Astrocyte of the cerebellum (primary cell): ENCODE data around the gene PLA2G4A.

ENCODE experiments used
- DNase-seq: peaks from one replicate; pipeline ENCODE4 v3.0.0-alpha.2; 2011; ENCODE audit warnings: low read depth
- H3K4me3 ChIP-seq: 2 replicates; pipeline ENCODE4 v1.5.1; 2011; ENCODE audit warnings: mild to moderate bottlenecking, low read depth, low read length, moderate library complexity
- CTCF ChIP-seq: IDR thresholded peaks from 2 replicates; pipeline ENCODE4 v1.5.1; 2012; ENCODE audit warnings: low read length, low read depth, moderate library complexity, mild to moderate bottlenecking; ENCODE audit errors: missing control alignments
- in situ Hi-C: cut with HindIII; loops from 2 replicates; pipeline ENCODE4 v1.10.0; 2017; ENCODE audit warnings: low sequenced_read_pairs

PLA2G4A gene

DNA sequence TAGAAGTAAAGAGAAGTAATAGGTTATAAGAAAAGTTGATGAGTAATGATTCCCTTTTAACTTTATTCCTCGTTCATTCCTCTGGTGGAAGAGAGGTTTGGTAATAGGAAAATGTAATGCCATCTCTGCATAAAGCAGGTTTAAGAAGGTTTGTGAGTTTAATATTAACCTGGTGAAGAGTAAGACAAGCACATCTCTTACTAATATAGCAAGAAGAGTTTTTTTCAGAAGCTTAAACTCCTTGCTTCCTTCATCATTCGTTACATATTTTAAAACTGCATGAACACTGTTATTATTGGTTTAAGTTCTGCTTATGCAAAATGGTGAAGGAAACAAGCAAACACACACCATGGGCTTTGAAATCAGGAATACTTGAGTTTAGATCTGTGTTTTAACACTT is 9.2 kb upstream of the PLA2G4A start:
- in situ Hi-C loops, result no loop called here
- no peak for DNase-seq
- no peak for TF ChIP-seq CTCF
- no peak overlapping the region for H3K4me3 ChIP-seq

- TF ChIP-seq CTCF, result no peak
- in situ Hi-C loops, result no loop called here
- no peak for DNase-seq
- H3K4me3 ChIP-seq, result peak overlapping the region; percentile 77
Measured at GRCh38 chr1:186829686-186830587, 1.2 kb downstream of the PLA2G4A start.

- no peak overlapping the region for H3K4me3 ChIP-seq
- TF ChIP-seq CTCF, result no peak
Measured at GRCh38 chr1:186831168-186831567, 2.4 kb downstream of the PLA2G4A start.

GRCh38 chr1:186834399-186834958 is 5.7 kb downstream of the PLA2G4A start:
- no peak for TF ChIP-seq CTCF
- in situ Hi-C loops, result no loop called here
- no peak for DNase-seq
- H3K4me3 ChIP-seq, result no peak overlapping the region

More at GRCh38 chr1:186831168-186831567, 2.4 kb downstream of the PLA2G4A start:
- DNase-seq, result no peak
- in situ Hi-C loops, result no loop called here

DNA sequence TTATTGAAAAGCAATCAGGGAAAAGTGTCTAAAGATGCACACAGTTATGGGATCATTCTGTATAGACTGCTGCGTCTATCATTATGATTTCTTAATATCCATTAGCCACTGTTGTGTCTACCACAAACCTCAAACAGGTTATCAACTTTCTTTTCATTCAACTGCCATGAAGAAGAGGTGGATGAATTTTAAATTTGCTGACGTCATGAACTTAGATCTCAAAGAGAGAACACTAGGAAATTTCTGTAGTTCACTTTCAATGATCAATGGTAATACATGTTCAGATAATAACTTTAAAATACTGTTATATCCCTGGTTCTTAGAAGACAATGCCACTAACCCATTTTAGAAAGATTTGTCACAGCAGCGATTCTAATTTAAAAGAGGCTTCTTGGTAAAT is 6.7 kb downstream of the PLA2G4A start:
- H3K4me3 ChIP-seq, result no peak overlapping the region
- DNase-seq, result no peak
- TF ChIP-seq CTCF, result no peak
- in situ Hi-C loops, result no loop called here

GRCh38 chr1:186837806-186838205 is 9.1 kb downstream of the PLA2G4A start:
- DNase-seq, result no peak
- in situ Hi-C loops, result no loop called here
- no peak for TF ChIP-seq CTCF
- H3K4me3 ChIP-seq, result no peak overlapping the region
